ENCODE measurements around the gene ITGB8. TPM values are rescaled to one million over a fixed set of nuclear protein-coding genes. Genes with fewer than 3 reads are reported as not detected.

The ITGB8 gene
- total and polyA plus RNA-seq, 9 of the 15 experiments (the other 6 are each of a cell fraction or from before 2014, with no cell fraction given) = under 0.01 to 0.03 (median 0.02) TPM; not detected in 6

- DNase-seq (ENCODE audit: extremely low read depth in 1 of 4, low spot score in 3 of 4) = no peak
- H3K27ac ChIP-seq (ENCODE audit: extremely low read depth, low read depth, low read length) = no peak overlapping the region
- no peak for ATAC-seq
- H3K9ac ChIP-seq (ENCODE audit: insufficient read depth in 1 of 2, low read depth in 2 of 2, low read length in 2 of 2) = no peak overlapping the region
- H3K79me2 ChIP-seq (ENCODE audit: control insufficient read depth, insufficient read depth, low read length) = no peaks in the 10 kb centered on the region
- H3K4me1 ChIP-seq (replicated peaks in 1 of 2; ENCODE audit: control insufficient read depth in 2 of 2, insufficient read depth in 2 of 2, low read length in 2 of 2) = peaks cover 9 to 21% of the 10 kb centered on the region in 2 experiments
- no peak overlapping the region for H3K4me2 ChIP-seq (ENCODE audit: insufficient read depth, low read length)
- ChIA-PET CTCF (ENCODE audit: low intra/inter-chr PET ratio) (no interaction called here), POLR2A (interaction anchor here (0.6 kb wide), 1 partner anchor 91 kb away, joined by 4 read pairs; no protein-coding TSS in a partner anchor)
- no peaks in the 10 kb centered on the region for H3K27me3 ChIP-seq (ENCODE audit: control insufficient read depth in 2 of 2, insufficient read depth in 2 of 2, low read length in 2 of 2)
- intact Hi-C loops (cut with micrococcal nuclease) = no loop called here
- WGBS (ENCODE audit: insufficient coverage, low coverage, missing lambda C conversion rate) = 77% methylated on average over 3 of the region's 4 CpGs
- H3K4me3 ChIP-seq = no peak overlapping the region
- no peaks in the 10 kb centered on the region for H3K9me1 ChIP-seq (ENCODE audit: control insufficient read depth, insufficient read depth, low read length)
- no peaks in the 10 kb centered on the region for H3K36me3 ChIP-seq (ENCODE audit: control insufficient read depth, insufficient read depth, low read length)
- H4K20me1 ChIP-seq (replicated peaks; ENCODE audit: control insufficient read depth, insufficient read depth, low read length) = no peaks in the 10 kb centered on the region
- 0 out of 2 replicates have a peak, but pooled peaks cover 2% of the 10 kb centered on the region for H3K9me3 ChIP-seq (replicated peaks; ENCODE audit: control insufficient read depth, insufficient read depth, low read depth, low read length)
- TF ChIP-seq HMGN3 (IDR thresholded peaks at IDR 0.05; ENCODE audit: borderline replicate concordance, extremely low read depth, insufficient read length, low read depth, low read length) = no peak
- no peak for TF ChIP-seq ZNF143 (CRISPR knock-in tag; IDR thresholded peaks at IDR 0.05)
- no peak for TF ChIP-seq MEF2A (IDR thresholded peaks at IDR 0.05; ENCODE audit: control insufficient read depth, low read depth, low read length)
- TF ChIP-seq ZFX (CRISPR knock-in tag; IDR thresholded peaks at IDR 0.05) = no peak
- TF ChIP-seq, protein P1, sequence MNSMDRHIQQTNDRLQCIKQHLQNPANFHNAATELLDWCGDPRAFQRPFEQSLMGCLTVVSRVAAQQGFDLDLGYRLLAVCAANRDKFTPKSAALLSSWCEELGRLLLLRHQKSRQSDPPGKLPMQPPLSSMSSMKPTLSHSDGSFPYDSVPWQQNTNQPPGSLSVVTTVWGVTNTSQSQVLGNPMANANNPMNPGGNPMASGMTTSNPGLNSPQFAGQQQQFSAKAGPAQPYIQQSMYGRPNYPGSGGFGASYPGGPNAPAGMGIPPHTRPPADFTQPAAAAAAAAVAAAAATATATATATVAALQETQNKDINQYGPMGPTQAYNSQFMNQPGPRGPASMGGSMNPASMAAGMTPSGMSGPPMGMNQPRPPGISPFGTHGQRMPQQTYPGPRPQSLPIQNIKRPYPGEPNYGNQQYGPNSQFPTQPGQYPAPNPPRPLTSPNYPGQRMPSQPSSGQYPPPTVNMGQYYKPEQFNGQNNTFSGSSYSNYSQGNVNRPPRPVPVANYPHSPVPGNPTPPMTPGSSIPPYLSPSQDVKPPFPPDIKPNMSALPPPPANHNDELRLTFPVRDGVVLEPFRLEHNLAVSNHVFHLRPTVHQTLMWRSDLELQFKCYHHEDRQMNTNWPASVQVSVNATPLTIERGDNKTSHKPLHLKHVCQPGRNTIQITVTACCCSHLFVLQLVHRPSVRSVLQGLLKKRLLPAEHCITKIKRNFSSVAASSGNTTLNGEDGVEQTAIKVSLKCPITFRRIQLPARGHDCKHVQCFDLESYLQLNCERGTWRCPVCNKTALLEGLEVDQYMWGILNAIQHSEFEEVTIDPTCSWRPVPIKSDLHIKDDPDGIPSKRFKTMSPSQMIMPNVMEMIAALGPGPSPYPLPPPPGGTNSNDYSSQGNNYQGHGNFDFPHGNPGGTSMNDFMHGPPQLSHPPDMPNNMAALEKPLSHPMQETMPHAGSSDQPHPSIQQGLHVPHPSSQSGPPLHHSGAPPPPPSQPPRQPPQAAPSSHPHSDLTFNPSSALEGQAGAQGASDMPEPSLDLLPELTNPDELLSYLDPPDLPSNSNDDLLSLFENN (IDR thresholded peaks at IDR 0.05; ENCODE audit: low read depth in 2 of 2, low read length in 2 of 2) = no peak
- BruUV-seq (replicated peaks) = no TSS peak
- no peak for FAIRE-seq
- in situ Hi-C loops (cut with MboI) = no loop called here
- peak overlapping the region; percentile 51 for H2AFZ ChIP-seq (ENCODE audit: low read depth, low read length)
These were observed 26.3 kb upstream of the ITGB8 start for GRCh38 chr7:20304366-20304765.
